HepG2 (cell line): ENCODE data around the gene PCNP. TPM values are rescaled to one million over a fixed set of nuclear protein-coding genes. Genes with fewer than 3 reads are reported as not detected.

ENCODE experiments used
- CC2D1A ChIP-seq: sonication (generic); formaldehyde crosslinking; IDR thresholded peaks from 2 replicates; pipeline ENCODE4 v1.8.1; 2023; ENCODE audit warnings: mild to moderate bottlenecking, missing genetic modification reagents
- CERS6 ChIP-seq: sonication (generic); formaldehyde crosslinking; IDR thresholded peaks from 2 replicates; pipeline ENCODE4 v1.5.0; 2020; ENCODE audit warnings: missing genetic modification reagents
- FLYWCH1 ChIP-seq: sonication (generic); formaldehyde crosslinking; IDR thresholded peaks from 2 replicates; pipeline ENCODE4 v1.8.1; 2023; ENCODE audit warnings: mild to moderate bottlenecking, missing genetic modification reagents
- GABPA ChIP-seq, 2 experiments: IDR thresholded peaks; 2 replicates each; pipeline ENCODE4 v1.6.1; 2011 to 2016; ENCODE audit warnings: low read depth in 2 of 2, low read length in 1 of 2, missing biosample characterization in 1 of 2, missing genetic modification characterization in 1 of 2
- GATA4 ChIP-seq: sonication (generic); IDR thresholded peaks from 2 replicates; pipeline ENCODE4 v1.6.1; 2016; ENCODE audit warnings: antibody characterized with exemption, low read depth, borderline replicate concordance
- HOMEZ ChIP-seq: IDR thresholded peaks from 2 replicates; pipeline ENCODE4 v1.6.1; 2016; ENCODE audit warnings: low read depth
- KLF15 ChIP-seq: sonication (generic); formaldehyde crosslinking; IDR thresholded peaks from 2 replicates; pipeline ENCODE4 v1.8.1; 2023; ENCODE audit warnings: borderline replicate concordance, mild to moderate bottlenecking, inconsistent platforms, missing genetic modification reagents, mixed read lengths
- KLF6 ChIP-seq: IDR thresholded peaks from 2 replicates; pipeline ENCODE4 v1.8.0; 2016; ENCODE audit warnings: missing biosample characterization, missing genetic modification reagents
- MTA1 ChIP-seq: sonication (generic); formaldehyde crosslinking; IDR thresholded peaks from 2 replicates; pipeline ENCODE4 v1.4.0; 2020; ENCODE audit warnings: missing genetic modification reagents, mild to moderate bottlenecking, borderline replicate concordance
- NKX3-1 ChIP-seq: sonication (generic); formaldehyde crosslinking; IDR thresholded peaks from 2 replicates; pipeline ENCODE4 v1.5.0; 2020; ENCODE audit warnings: missing genetic modification reagents
- PHF8 ChIP-seq: sonication (generic); formaldehyde crosslinking; IDR thresholded peaks from 2 replicates; pipeline ENCODE4 v1.5.0; 2020; ENCODE audit warnings: missing genetic modification reagents
- POGZ ChIP-seq: sonication (generic); formaldehyde crosslinking; IDR thresholded peaks from 2 replicates; pipeline ENCODE4 v1.4.0; 2020; ENCODE audit warnings: mild to moderate bottlenecking, missing genetic modification reagents
- SETDB1 ChIP-seq: sonication (generic); formaldehyde crosslinking; IDR thresholded peaks from 2 replicates; pipeline ENCODE4 v1.5.1; 2020; ENCODE audit warnings: missing genetic modification reagents, mild to moderate bottlenecking, borderline replicate concordance
- SOX13 ChIP-seq, 3 experiments: fragments of 450-650 bp in 1 of 3; sonication (generic) in 1 of 3; formaldehyde crosslinking in 1 of 3; IDR thresholded peaks in 2 of 3; conservative IDR thresholded peaks in 1 of 3; 2 replicates each; pipeline versions ENCODE4 v1.5.0 to v1.6.1; 2016 to 2020; ENCODE audit warnings: antibody characterized with exemption in 1 of 3, mild to moderate bottlenecking in 1 of 3, missing compliant biosample characterization in 1 of 3, missing genetic modification reagents in 1 of 3, moderate library complexity in 1 of 3
- ZMAT3 ChIP-seq: sonication (generic); formaldehyde crosslinking; conservative IDR thresholded peaks from 2 replicates; pipeline ENCODE4 v1.7.0; 2021; ENCODE audit warnings: missing genetic modification reagents
- ZMYM4 ChIP-seq: sonication (generic); formaldehyde crosslinking; IDR thresholded peaks from 2 replicates; pipeline ENCODE4 v1.8.1; 2023; ENCODE audit warnings: mild to moderate bottlenecking, missing genetic modification reagents
- ZNF180 ChIP-seq: sonication (generic); formaldehyde crosslinking; IDR thresholded peaks from 2 replicates; pipeline ENCODE4 v1.4.0; 2020; ENCODE audit warnings: low read depth, missing genetic modification reagents, borderline replicate concordance
- ZNF263 ChIP-seq: sonication (generic); formaldehyde crosslinking; IDR thresholded peaks from 2 replicates; pipeline ENCODE4 v1.4.0; 2020; ENCODE audit warnings: missing genetic modification reagents
- ZNF414 ChIP-seq: sonication (generic); formaldehyde crosslinking; IDR thresholded peaks from 2 replicates; pipeline ENCODE4 v1.5.0; 2020; ENCODE audit warnings: missing genetic modification reagents
- ZNF562 ChIP-seq: sonication (generic); formaldehyde crosslinking; IDR thresholded peaks from 2 replicates; pipeline ENCODE4 v1.8.0; 2022; ENCODE audit warnings: missing genetic modification reagents, borderline replicate concordance
- ZNF572 ChIP-seq: sonication (generic); formaldehyde crosslinking; IDR thresholded peaks from 2 replicates; pipeline ENCODE4 v1.5.1; 2020; ENCODE audit warnings: mild to moderate bottlenecking, missing genetic modification reagents
- ZNF792 ChIP-seq: IDR thresholded peaks from 2 replicates; pipeline ENCODE4 v1.6.1; 2016
- polyA plus RNA-seq, 8 experiments: library from polyadenylated mRNA; depleted of rRNA in 3 of 8; stranded (reverse) in 7 of 8; unstranded in 1 of 8; fragments of >200 nt; fragmentation: Illumina TruSeq in 4 of 8; extraction: Trizol in 4 of 8; gene quantifications; 2 replicates each; pipeline versions ENCODE4 v1.2.1 to v1.2.3, GENCODE V29; 2011 to 2016; ENCODE audit warnings: low read depth in 4 of 8, missing spikeins in 1 of 8, mixed read lengths in 1 of 8; ENCODE audit not compliant: insufficient read depth in 1 of 8
- total RNA-seq, 5 experiments: library from RNA; depleted of rRNA; stranded (reverse); fragments of >200 nt; fragmentation: Illumina TruSeq; extraction: Trizol; gene quantifications; 2 replicates each; pipeline ENCODE4 v1.2.3, GENCODE V29; 2016; ENCODE audit warnings: low read depth in 1 of 5
- TF ChIP-seq, protein P1 (sequence below): sonication (generic); formaldehyde crosslinking; IDR thresholded peaks from 2 replicates; pipeline ENCODE4 v1.8.1; 2022; ENCODE audit warnings: low read depth, mild to moderate bottlenecking, missing genetic modification reagents

The PCNP gene
- total and polyA plus RNA-seq, 2 of the 13 experiments (the other 11 are each of a cell fraction or from before 2014, with no cell fraction given), result 44.1 to 78.2 TPM

DNA sequence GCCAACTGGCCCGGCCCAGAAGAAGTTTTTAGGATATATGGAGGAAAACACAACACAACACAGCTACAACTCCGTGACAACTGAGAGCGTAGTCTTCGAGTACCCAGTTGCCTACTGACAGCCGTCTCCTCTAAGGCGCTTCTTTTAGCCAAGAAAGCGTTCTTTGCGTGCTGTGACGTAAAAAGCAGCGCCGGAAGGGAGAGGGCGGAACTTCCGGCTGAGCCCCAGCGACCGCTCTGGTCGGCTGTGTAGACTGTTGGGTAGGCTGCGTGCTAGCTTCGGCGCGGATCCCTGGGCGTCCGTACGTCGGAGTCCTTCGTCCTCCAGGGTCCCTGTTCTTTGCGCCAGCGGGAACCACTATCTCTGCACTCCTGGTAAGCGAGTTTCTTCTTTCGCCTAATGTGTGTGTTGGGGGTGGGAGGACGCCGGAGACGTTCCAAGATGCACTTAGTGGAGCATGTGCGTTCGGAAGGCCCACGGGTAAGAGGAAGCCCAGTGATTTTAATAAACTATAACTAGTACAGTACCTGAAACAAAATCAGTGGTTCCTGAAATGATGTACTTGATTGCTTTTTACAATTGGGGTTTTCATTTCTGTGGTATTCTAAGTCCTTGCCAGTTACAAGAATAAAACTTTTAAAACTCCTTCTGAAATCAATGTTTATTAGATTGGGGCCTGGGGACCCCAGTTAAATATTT, 12.2 kb upstream of the PCNP start, which contains the start of gene TRMT10C (continued):
- TF ChIP-seq ZMAT3 (CRISPR knock-in tag), result 0 out of 2 replicates have a peak, but pooled peaks have one; percentile 21
- TF ChIP-seq CERS6, result 0 out of 2 replicates have a peak, but pooled peaks have one; percentile 32
- 0 out of 2 replicates have a peak, but pooled peaks have one; percentile 48 for TF ChIP-seq NKX3-1 (CRISPR knock-in tag)
- TF ChIP-seq KLF15, result peak; percentile 56; the same call in 1 of the 2 replicates
- TF ChIP-seq HOMEZ, result peak; percentile 77
- TF ChIP-seq SOX13 (IDR thresholded peaks at IDR 0.05), result no peak
- peak in 1 of 2 experiments; percentile 26; a peak in 1 of 4 replicates for TF ChIP-seq SOX13 (CRISPR knock-in tag; conservative IDR thresholded peaks at IDR 0.05 in 1 of 2, IDR thresholded peaks at IDR 0.05 in 1 of 2)
- 0 out of 2 replicates have a peak, but pooled peaks have one; percentile 59 for TF ChIP-seq SETDB1
- TF ChIP-seq CC2D1A (CRISPR knock-in tag), result 0 out of 2 replicates have a peak, but pooled peaks have one; percentile 15
- no peak for TF ChIP-seq MTA1 (CRISPR knock-in tag)
- TF ChIP-seq PHF8 (CRISPR knock-in tag), result peak; percentile 92
- TF ChIP-seq ZMYM4 (CRISPR knock-in tag), result peak; percentile 94
- TF ChIP-seq POGZ (CRISPR knock-in tag), result peak; percentile 94
- TF ChIP-seq ZNF562 (CRISPR knock-in tag), result no peak
- TF ChIP-seq ZNF572 (CRISPR knock-in tag), result no peak
- peak; percentile 100 for TF ChIP-seq GABPA (IDR thresholded peaks at IDR 0.05; ENCODE audit: low read depth, low read length)
- TF ChIP-seq GABPA (CRISPR knock-in tag; IDR thresholded peaks at IDR 0.05; ENCODE audit: low read depth), result peak; percentile 99
- TF ChIP-seq FLYWCH1 (CRISPR knock-in tag), result no peak
- TF ChIP-seq ZNF180 (CRISPR knock-in tag), result no peak
- TF ChIP-seq ZNF263 (CRISPR knock-in tag), result 0 out of 2 replicates have a peak, but pooled peaks have one; percentile 34
- TF ChIP-seq GATA4, result peak; percentile 66; the same call in 1 of the 2 replicates
- TF ChIP-seq ZNF414 (CRISPR knock-in tag), result 0 out of 2 replicates have a peak, but pooled peaks have one; percentile 45
- 0 out of 2 replicates have a peak, but pooled peaks have one; percentile 39 for TF ChIP-seq KLF6 (CRISPR knock-in tag)
- TF ChIP-seq ZNF792 (CRISPR knock-in tag), result peak; percentile 67; the same call in 1 of the 2 replicates
- TF ChIP-seq, protein P1, sequence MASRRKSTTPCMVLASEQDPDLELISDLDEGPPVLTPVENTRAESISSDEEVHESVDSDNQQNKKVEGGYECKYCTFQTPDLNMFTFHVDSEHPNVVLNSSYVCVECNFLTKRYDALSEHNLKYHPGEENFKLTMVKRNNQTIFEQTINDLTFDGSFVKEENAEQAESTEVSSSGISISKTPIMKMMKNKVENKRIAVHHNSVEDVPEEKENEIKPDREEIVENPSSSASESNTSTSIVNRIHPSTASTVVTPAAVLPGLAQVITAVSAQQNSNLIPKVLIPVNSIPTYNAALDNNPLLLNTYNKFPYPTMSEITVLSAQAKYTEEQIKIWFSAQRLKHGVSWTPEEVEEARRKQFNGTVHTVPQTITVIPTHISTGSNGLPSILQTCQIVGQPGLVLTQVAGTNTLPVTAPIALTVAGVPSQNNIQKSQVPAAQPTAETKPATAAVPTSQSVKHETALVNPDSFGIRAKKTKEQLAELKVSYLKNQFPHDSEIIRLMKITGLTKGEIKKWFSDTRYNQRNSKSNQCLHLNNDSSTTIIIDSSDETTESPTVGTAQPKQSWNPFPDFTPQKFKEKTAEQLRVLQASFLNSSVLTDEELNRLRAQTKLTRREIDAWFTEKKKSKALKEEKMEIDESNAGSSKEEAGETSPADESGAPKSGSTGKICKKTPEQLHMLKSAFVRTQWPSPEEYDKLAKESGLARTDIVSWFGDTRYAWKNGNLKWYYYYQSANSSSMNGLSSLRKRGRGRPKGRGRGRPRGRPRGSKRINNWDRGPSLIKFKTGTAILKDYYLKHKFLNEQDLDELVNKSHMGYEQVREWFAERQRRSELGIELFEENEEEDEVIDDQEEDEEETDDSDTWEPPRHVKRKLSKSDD (CRISPR knock-in tag), result peak; percentile 89
